C4-2B (cell line): ENCODE results near the gene KIF1B.
"Not testable (repeated sequence)": the region's sequence is repeated elsewhere in the genome, so short reads cannot be mapped to it uniquely, and the experiment has no call there.

Experiments used
- CTCF ChIP-seq: fragments of 450-650 bp; conservative IDR thresholded peaks from 2 replicates; pipeline ENCODE4 v1.5.1; 2017; ENCODE audit warnings: mild to moderate bottlenecking
- ZFX ChIP-seq: fragments of 450-650 bp; IDR thresholded peaks from 2 replicates; pipeline ENCODE4 v1.6.1; 2017

GRCh38 chr1:10425826-10426534, 215.6 kb downstream of the KIF1B start:
- not testable (repeated sequence) for TF ChIP-seq CTCF, ZFX
